ENCODE results near the gene KIRREL3.

- TF ChIP-seq CTCF (IDR thresholded peaks at IDR 0.05; ENCODE audit: insufficient read depth, low read length) (no peak), GABPA (IDR thresholded peaks at IDR 0.05; ENCODE audit: low read depth) (no peak), REST (IDR thresholded peaks at IDR 0.05; ENCODE audit: insufficient replicate concordance, low read depth) (no peak), POLR2AphosphoS5 (IDR thresholded peaks at IDR 0.05; ENCODE audit: low read depth) (no peak)
Measured at GRCh38 chr11:126765196-126765595, 235.4 kb downstream of the KIRREL3 start.

Data from HL-60 (cell line).